GM12878 (cell line): Measurements from ENCODE around the gene SNRPA1. TPM values are rescaled to one million over a fixed set of nuclear protein-coding genes. Genes with fewer than 3 reads are reported as not detected.

ENCODE experiments used
- ATAC-seq: fragments of 200-7000 bp; cut with Tn5 transposase; 3 replicates; pipeline ENCODE4 v1.9.1; 2020; ENCODE audit warnings: mild to moderate bottlenecking, moderate library complexity
- BruUV-seq: library from RNA; stranded (reverse); fragments of 400-500 nt; replicated peaks from 2 replicates; lab custom pipeline; 2021; lab: Mats Ljungman, UMichigan
- CTCF ChIA-PET: fragments of 300-600 bp; sonication (Branson Sonifier 250); formaldehyde crosslinking; extraction: SDS; loops from one replicate; lab custom pipeline; 2021; ENCODE audit warnings: inconsistent platforms; lab: Yijun Ruan, JAX
- POLR2A ChIA-PET: fragments of 350-600 bp; formaldehyde crosslinking; extraction: SDS; loops from one replicate; lab custom pipeline; 2021; ENCODE audit warnings: inconsistent platforms; lab: Charles Lee
- RAD21 ChIA-PET: fragments of 300-600 bp; sonication (Branson Sonifier 250); formaldehyde crosslinking; loops from one replicate; lab custom pipeline; 2023; ENCODE audit warnings: antibody characterized with exemption; ENCODE audit not compliant: unreplicated experiment; lab: Charles Lee
- SMC1A ChIA-PET: fragments of 300-600 bp; sonication (Branson Sonifier 250); formaldehyde crosslinking; loops from one replicate; lab custom pipeline; 2023; ENCODE audit not compliant: unreplicated experiment, uncharacterized antibody; lab: Charles Lee
- DNase-seq: peaks from one replicate; pipeline ENCODE4 v3.0.0-alpha.2; 2011; ENCODE audit warnings: low read depth, low spot score
- FAIRE-seq: peaks from 3 replicates; lab custom pipeline; 2011; peaks lifted over from hg19 to GRCh38; lab: Jason Lieb, UNC
- H2AFZ ChIP-seq: 2 replicates; pipeline ENCODE4 v1.6.0; 2011; ENCODE audit warnings: low read depth, low read length, control low read depth; ENCODE audit not compliant: control insufficient read depth
- H3K27ac ChIP-seq: 2 replicates; pipeline ENCODE4 v1.5.1; 2011; ENCODE audit warnings: control low read depth; ENCODE audit not compliant: control insufficient read depth, insufficient read depth
- H3K27me3 ChIP-seq, 2 experiments: replicated peaks in 1 of 2; 2 replicates each; pipeline versions ENCODE4 v1.6.0 to v1.6.1; 2011; ENCODE audit warnings: low read length in 1 of 2; ENCODE audit not compliant: control insufficient read depth in 2 of 2, insufficient read depth in 2 of 2
- H3K36me3 ChIP-seq, 2 experiments: 2 replicates each; pipeline ENCODE4 v1.5.1; 2011; ENCODE audit warnings: low read length in 1 of 2; ENCODE audit not compliant: control insufficient read depth in 2 of 2, insufficient read depth in 2 of 2
- H3K4me1 ChIP-seq: 2 replicates; pipeline ENCODE4 v1.6.1; 2011; ENCODE audit warnings: mild to moderate bottlenecking, low read length, moderate library complexity, mixed read lengths; ENCODE audit not compliant: control insufficient read depth, insufficient read depth
- H3K4me2 ChIP-seq: 2 replicates; pipeline ENCODE4 v1.6.0; 2011; ENCODE audit warnings: control low read depth; ENCODE audit not compliant: control insufficient read depth, insufficient read depth
- H3K4me3 ChIP-seq: fragments of 200-600 bp; sonication (generic); 2 replicates; pipeline ENCODE4 v1.5.1; 2016
- H3K79me2 ChIP-seq: 2 replicates; pipeline ENCODE4 v1.6.0; 2011; ENCODE audit warnings: low read length; ENCODE audit not compliant: control insufficient read depth, insufficient read depth
- H3K9ac ChIP-seq: 2 replicates; pipeline ENCODE4 v1.8.0; 2011; ENCODE audit warnings: low read length, control low read depth, mixed read lengths; ENCODE audit not compliant: control insufficient read depth, insufficient read depth
- H3K9me3 ChIP-seq: replicated peaks from 3 replicates; pipeline ENCODE4 v1.5.1; 2011; ENCODE audit warnings: mild to moderate bottlenecking, low read length; ENCODE audit not compliant: control insufficient read depth, insufficient read depth
- H4K20me1 ChIP-seq: 2 replicates; pipeline ENCODE4 v1.6.0; 2011; ENCODE audit not compliant: control insufficient read depth, insufficient read depth
- WGBS: methylation state at CpG from one replicate; pipeline ENCODE4 v1.1.6; 2016; ENCODE audit warnings: low lambda C conversion rate; ENCODE audit not compliant: insufficient replicate concordance, insufficient coverage; ENCODE audit errors: missing lambda C conversion rate; 5-methylcytosine and 5-hydroxymethylcytosine counted together
- in situ Hi-C: fragments of 300-500 bp; cut with MboI; formaldehyde crosslinking; loops from 9 replicates; pipeline ENCODE4 v1.14.3; 2018; ENCODE audit warnings: mixed read lengths
- intact Hi-C: fragments of 100-400 bp; cut with micrococcal nuclease; formaldehyde crosslinking; loops from one replicate; pipeline ENCODE4 v1.14.2; 2022; ENCODE audit not compliant: unreplicated experiment
- polyA plus RNA-seq, 11 experiments: library from polyadenylated mRNA; depleted of rRNA in 4 of 11; unstranded in 6 of 11; stranded (reverse) in 5 of 11; fragments of >200 nt; fragmentation: Nextera tagmentation in 4 of 11; fragmentation: Illumina TruSeq in 1 of 11; extraction: Ambion mirVana in 4 of 11; extraction: Trizol in 1 of 11; gene quantifications; 1 replicate in 1 of 11; 2 replicates in 10 of 11; pipeline versions ENCODE4 v1.2.1 to v1.2.3, GENCODE V29; 2011 to 2016; ENCODE audit warnings: inconsistent platforms in 2 of 11, missing spikeins in 2 of 11, low read depth in 1 of 11
- total RNA-seq, 4 experiments: library from RNA; depleted of rRNA in 3 of 4; stranded (reverse); fragments of >200 nt in 3 of 4; fragmentation: Illumina TruSeq in 1 of 4; extraction: Trizol in 1 of 4; gene quantifications; 2 replicates each; pipeline versions ENCODE4 v1.2.1 to v1.2.3, GENCODE V29; 2013 to 2021
- TF ChIP-seq, protein P1 (sequence below): fragments of 450-650 bp; IDR thresholded peaks from 2 replicates; pipeline ENCODE4 v1.6.1; 2017; ENCODE audit warnings: low read depth, mild to moderate bottlenecking, moderate library complexity
- TF ChIP-seq, protein P2 (sequence below): IDR thresholded peaks from 2 replicates; pipeline ENCODE4 v1.6.1; 2011; ENCODE audit warnings: borderline replicate concordance, low read depth, mild to moderate bottlenecking, moderate library complexity, low read length; ENCODE audit not compliant: insufficient read depth, poor library complexity, severe bottlenecking

SNRPA1 gene
- total and polyA plus RNA-seq, 10 of the 15 experiments (the other 5 are each of a cell fraction or from before 2014, with no cell fraction given) = 59.9 to 267 (median 161) TPM

DNA sequence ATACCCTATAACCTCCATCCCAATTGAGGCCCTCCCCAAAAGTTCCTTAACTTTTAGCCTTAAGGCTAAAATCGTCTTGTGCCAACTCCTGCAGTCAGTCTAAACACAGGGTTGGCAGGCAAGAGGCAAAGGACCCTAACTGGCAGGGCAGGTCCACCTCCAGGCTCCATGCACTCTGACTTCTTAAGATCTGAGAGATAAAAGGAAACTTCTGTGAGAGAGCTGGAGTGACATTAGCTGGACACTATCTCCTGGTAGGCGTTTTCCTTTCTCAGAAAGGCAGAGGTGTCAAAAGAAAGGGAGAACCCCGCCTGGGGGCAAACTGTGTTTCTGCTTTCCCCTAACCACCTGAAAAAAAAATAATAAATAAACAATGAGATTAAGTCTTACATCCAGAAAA lies 46.8 kb downstream of the SNRPA1 start:
- Histone ChIP-seq H3K4me3 (peak overlapping the region; percentile 52), H3K9ac (no peak overlapping the region), H3K79me2 (peaks cover 76% of the 10 kb centered on the region), H3K27ac (no peak overlapping the region), H3K9me3 (no peaks in the 10 kb centered on the region), H3K4me2 (0 out of 2 replicates have a peak overlapping the region, but pooled peaks have one; percentile 5), H3K27me3 (no peaks in the 10 kb centered on the region), H4K20me1 (no peaks in the 10 kb centered on the region; the same call in 1 of the 2 replicates), H2AFZ (no peak overlapping the region), H3K36me3 (no peaks in the 10 kb centered on the region), H3K4me1 (peaks cover 18% of the 10 kb centered on the region)
- DNase-seq (no peak), FAIRE-seq (no peak), ATAC-seq (no peak)
- RAD21 ChIA-PET = interaction anchor here (0.7 to 3.3 kb wide), 14 partner anchors 8 to 143 kb away, joined by 3 to 26 read pairs (median 4); partner anchors contain the start of gene SNRPA1
- BruUV-seq = no TSS peak
- intact Hi-C loops (no loop called here), in situ Hi-C loops (no loop called here)
- SMC1A ChIA-PET = interaction anchor here (0.8 to 10.3 kb wide), 23 partner anchors 8 to 159 kb away, joined by 3 to 119 read pairs (median 5); no protein-coding TSS in a partner anchor
- POLR2A ChIA-PET = interaction anchor here (0.8 to 2.0 kb wide), 6 partner anchors 9 to 119 kb away, joined by 3 to 7 read pairs (median 4); no protein-coding TSS in a partner anchor
- 98% methylated on average over 3 of the region's 3 CpGs for WGBS
- TF ChIP-seq, protein P1, sequence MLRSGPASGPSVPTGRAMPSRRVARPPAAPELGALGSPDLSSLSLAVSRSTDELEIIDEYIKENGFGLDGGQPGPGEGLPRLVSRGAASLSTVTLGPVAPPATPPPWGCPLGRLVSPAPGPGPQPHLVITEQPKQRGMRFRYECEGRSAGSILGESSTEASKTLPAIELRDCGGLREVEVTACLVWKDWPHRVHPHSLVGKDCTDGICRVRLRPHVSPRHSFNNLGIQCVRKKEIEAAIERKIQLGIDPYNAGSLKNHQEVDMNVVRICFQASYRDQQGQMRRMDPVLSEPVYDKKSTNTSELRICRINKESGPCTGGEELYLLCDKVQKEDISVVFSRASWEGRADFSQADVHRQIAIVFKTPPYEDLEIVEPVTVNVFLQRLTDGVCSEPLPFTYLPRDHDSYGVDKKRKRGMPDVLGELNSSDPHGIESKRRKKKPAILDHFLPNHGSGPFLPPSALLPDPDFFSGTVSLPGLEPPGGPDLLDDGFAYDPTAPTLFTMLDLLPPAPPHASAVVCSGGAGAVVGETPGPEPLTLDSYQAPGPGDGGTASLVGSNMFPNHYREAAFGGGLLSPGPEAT = 0 out of 2 replicates have a peak, but pooled peaks have one; percentile 18
- TF ChIP-seq, protein P2, sequence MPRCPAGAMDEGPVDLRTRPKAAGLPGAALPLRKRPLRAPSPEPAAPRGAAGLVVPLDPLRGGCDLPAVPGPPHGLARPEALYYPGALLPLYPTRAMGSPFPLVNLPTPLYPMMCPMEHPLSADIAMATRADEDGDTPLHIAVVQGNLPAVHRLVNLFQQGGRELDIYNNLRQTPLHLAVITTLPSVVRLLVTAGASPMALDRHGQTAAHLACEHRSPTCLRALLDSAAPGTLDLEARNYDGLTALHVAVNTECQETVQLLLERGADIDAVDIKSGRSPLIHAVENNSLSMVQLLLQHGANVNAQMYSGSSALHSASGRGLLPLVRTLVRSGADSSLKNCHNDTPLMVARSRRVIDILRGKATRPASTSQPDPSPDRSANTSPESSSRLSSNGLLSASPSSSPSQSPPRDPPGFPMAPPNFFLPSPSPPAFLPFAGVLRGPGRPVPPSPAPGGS = no peak
- TF ChIP-seq, all 136 proteins: peak for 1
- CTCF ChIA-PET = interaction anchor here (0.7 to 5.8 kb wide), 12 partner anchors 8 to 160 kb away, joined by 3 to 64 read pairs (median 4); no protein-coding TSS in a partner anchor
